BJ (cell line): ENCODE results near the gene GARIN5A. TPM values are rescaled to one million over a fixed set of nuclear protein-coding genes. Genes with fewer than 3 reads are reported as not detected.

Source experiments
- CTCF ChIA-PET: fragments of 350-600 bp; formaldehyde crosslinking; extraction: SDS; loops from one replicate; lab custom pipeline; 2021; ENCODE audit warnings: antibody characterized with exemption, inconsistent platforms; lab: Yijun Ruan, JAX
- POLR2A ChIA-PET: fragments of 300-600 bp; sonication (Branson Sonifier 250); formaldehyde crosslinking; extraction: SDS; loops from one replicate; lab custom pipeline; 2021; ENCODE audit warnings: antibody characterized with exemption; lab: Charles Lee
- DNase-seq: peaks from one replicate; pipeline ENCODE4 v3.0.0-alpha.2; 2011; ENCODE audit warnings: low read depth
- H3K27me3 ChIP-seq: 2 replicates; pipeline ENCODE4 v1.6.0; 2011; ENCODE audit warnings: low read length; ENCODE audit not compliant: control insufficient read depth, insufficient read depth
- H3K36me3 ChIP-seq: 2 replicates; pipeline ENCODE4 v1.5.1; 2011; ENCODE audit warnings: low read length; ENCODE audit not compliant: control insufficient read depth, insufficient read depth
- H3K4me3 ChIP-seq: 2 replicates; pipeline ENCODE4 v1.5.1; 2011; ENCODE audit warnings: low read depth, mild to moderate bottlenecking, control low read depth, low read length
- polyA plus RNA-seq: library from polyadenylated mRNA; depleted of rRNA; stranded (reverse); fragments of >200 nt; gene quantifications from 2 replicates; pipeline ENCODE4 v1.2.3, GENCODE V29; 2011
- TF ChIP-seq, protein P1 (sequence below): IDR thresholded peaks from 2 replicates; pipeline ENCODE4 v1.5.1; 2011; ENCODE audit warnings: low read depth, mild to moderate bottlenecking, control low read depth, inconsistent platforms, low read length, moderate library complexity; ENCODE audit not compliant: insufficient read depth

GARIN5A gene
- polyA plus RNA-seq, 1 experiment = 0.56 TPM

DNA sequence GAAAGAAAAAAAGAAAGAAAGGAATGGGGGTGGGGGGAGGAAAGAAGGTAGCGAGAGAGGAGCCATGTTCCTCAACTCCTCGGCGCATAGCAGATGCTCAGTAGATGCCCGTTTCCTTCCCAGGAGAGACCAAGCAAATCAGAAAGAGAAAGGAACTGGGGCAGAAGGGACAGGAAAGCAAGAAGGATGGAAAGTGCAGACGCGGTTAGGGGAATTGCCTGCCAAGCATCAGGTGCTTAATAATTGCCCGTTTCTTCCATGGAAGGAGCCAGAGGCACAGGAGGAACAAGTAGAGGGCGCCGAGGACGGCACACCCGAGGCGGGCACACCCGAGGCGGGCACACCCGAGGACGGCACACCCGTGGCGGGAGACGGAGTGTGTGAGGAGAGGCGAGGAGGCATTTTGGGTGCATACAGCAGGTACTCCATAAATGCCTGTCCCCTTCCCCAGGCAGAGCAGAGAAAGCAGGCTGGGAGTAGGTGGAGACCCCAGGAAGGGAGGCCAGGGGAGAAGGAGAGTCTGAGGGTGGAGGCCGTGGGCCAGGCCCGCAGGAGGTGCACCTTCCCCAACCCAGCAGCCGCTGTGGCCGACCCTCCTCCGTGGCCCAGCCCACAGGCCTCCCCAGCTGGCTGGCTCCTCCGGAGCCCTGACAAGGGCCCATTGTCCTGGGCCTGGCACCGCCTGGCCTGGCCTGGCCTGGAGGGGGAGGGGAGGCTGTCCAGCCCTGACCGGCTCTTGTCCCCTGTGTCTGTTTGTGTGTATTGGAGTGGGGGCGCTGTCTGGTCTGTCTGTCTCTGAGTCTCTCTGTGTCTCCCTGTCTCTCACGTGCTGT is 19.8 kb upstream of the GARIN5A start:
- TF ChIP-seq, protein P1, sequence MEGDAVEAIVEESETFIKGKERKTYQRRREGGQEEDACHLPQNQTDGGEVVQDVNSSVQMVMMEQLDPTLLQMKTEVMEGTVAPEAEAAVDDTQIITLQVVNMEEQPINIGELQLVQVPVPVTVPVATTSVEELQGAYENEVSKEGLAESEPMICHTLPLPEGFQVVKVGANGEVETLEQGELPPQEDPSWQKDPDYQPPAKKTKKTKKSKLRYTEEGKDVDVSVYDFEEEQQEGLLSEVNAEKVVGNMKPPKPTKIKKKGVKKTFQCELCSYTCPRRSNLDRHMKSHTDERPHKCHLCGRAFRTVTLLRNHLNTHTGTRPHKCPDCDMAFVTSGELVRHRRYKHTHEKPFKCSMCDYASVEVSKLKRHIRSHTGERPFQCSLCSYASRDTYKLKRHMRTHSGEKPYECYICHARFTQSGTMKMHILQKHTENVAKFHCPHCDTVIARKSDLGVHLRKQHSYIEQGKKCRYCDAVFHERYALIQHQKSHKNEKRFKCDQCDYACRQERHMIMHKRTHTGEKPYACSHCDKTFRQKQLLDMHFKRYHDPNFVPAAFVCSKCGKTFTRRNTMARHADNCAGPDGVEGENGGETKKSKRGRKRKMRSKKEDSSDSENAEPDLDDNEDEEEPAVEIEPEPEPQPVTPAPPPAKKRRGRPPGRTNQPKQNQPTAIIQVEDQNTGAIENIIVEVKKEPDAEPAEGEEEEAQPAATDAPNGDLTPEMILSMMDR = no peak
- CTCF ChIA-PET = interaction anchor here (0.9 kb wide), 1 partner anchor 42 kb away, joined by 3 read pairs; no protein-coding TSS in a partner anchor
- POLR2A ChIA-PET = no interaction called here

DNA sequence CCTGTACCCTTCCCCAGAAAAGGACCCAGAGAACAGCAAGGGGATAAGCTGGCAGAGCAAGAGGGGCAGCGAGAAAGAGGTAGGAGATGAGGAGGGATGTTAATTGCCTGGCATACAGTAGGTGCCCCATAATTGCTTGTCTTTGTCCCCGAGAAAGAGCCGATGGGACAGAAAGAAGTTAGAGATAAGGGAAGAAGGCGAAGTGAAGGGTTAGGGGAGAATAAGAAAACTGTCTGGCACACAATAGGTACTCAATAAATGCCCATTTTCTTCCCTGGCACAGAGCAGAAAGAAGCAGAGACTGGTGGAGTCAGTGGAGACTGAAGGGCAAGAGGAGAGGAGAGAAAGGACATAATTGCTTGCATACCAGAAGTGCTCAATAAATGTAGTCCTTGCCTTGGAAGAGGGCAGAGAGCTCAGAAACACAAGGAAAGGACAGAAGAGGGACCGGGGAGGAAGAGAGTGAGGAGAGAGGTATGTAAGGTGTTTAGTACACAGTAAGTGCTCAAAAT is 18.4 kb upstream of the GARIN5A start:
- peaks cover 15% of the 10 kb centered on the region for H3K27me3 ChIP-seq
- ChIA-PET CTCF (no interaction called here), POLR2A (no interaction called here)
- TF ChIP-seq, protein P1 = no peak
- DNase-seq = no peak
- H3K36me3 ChIP-seq = no peaks in the 10 kb centered on the region
- no peak overlapping the region for H3K4me3 ChIP-seq

More for the DNA sequence above, 19.8 kb upstream of the GARIN5A start:
- H3K36me3 ChIP-seq = no peaks in the 10 kb centered on the region
- no peak overlapping the region for H3K4me3 ChIP-seq
- no peak for DNase-seq
- peaks cover 13% of the 10 kb centered on the region for H3K27me3 ChIP-seq

DNA sequence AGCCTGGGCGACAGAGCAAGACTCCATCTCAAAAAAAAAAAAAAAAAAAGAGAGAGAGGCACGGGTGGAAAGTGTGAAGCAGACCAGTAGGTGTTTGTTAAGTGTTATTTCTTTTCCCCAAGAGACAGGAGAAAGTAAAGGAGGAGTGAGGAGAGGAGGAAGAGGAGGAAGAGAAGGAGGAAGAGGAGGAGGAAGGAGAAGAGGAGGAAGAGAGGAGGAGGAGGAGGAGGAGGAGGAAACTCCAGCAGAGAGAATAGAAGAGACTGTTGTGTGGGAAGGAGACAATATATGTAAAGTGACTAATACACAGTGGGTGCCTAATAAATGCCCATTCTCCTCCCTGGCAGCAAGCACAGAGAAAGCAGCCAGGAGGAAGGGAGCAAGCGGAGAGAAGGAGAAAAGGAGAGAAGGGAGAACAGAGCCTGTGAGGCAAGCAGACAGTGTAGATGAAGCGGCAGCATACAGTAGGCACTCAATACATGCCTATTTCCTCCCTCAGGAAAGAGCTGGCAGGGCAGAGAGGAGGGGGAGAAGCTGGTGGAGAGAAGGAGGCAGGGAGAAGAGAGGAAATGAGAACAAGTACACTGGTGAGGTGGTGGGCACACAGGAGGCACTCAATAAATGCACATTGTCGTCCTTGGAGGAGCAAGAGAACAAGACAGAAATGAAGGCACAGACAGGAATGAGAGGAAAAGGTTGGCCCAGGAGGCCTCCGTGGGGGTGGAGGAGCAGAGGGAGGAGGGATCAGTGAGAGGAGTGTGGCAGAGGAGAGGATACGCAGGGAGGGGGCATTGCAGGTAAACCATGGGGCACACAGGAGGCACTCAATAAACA is 17.8 kb upstream of the GARIN5A start:
- TF ChIP-seq, protein P1 = no peak
- H3K36me3 ChIP-seq = no peaks in the 10 kb centered on the region
- CTCF ChIA-PET = no interaction called here
- H3K4me3 ChIP-seq = no peak overlapping the region
- POLR2A ChIA-PET = no interaction called here
- H3K27me3 ChIP-seq = peaks cover 15% of the 10 kb centered on the region
- DNase-seq = no peak

DNA sequence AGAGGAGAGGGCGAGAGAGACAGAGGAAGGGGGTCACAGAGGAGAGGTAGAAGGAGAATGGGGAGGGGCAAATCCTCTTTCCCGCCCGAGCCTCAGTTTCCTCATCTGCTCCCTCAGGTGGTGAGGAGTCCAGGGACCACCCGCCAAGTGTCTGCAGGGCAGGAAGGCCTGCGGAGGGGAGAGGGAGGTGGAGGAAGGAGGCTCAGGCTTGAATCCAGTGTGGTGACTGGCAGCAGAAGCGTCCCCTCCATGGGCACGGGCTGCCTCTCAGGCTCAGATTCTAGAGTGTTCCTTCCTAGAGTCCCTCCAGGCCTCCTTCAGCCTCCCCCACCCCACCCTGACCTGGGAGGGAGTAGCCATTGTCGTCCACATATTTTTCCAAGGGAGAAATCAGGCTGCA is 16.5 kb upstream of the GARIN5A start:
- CTCF ChIA-PET = no interaction called here
- no peak overlapping the region for H3K4me3 ChIP-seq
- DNase-seq = no peak
- peaks cover 18% of the 10 kb centered on the region for H3K27me3 ChIP-seq
- TF ChIP-seq, protein P1 = no peak
- H3K36me3 ChIP-seq = no peaks in the 10 kb centered on the region
- POLR2A ChIA-PET = no interaction called here
